ENCODE measurements around the gene RSKR. TPM values are rescaled to one million over a fixed set of nuclear protein-coding genes. Genes with fewer than 3 reads are reported as not detected.

RSKR gene
- total and polyA plus RNA-seq, 9 of the 15 experiments (the other 6 are each of a cell fraction or from before 2014, with no cell fraction given): 1.4 to 42.3 (median 16.2) TPM

GRCh38 chr17:28571361-28572122 is 42.4 kb downstream of the RSKR start, which contains the start of gene PIGS (continued):
- TF ChIP-seq CTCF (IDR thresholded peaks at IDR 0.05 in 2 of 3, conservative IDR thresholded peaks at IDR 0.05 in 1 of 3; ENCODE audit: insufficient read depth in 2 of 3, low read depth in 1 of 3, low read length in 3 of 3) (no peak), FOXK2 (conservative IDR thresholded peaks at IDR 0.05 in 1 of 2, IDR thresholded peaks at IDR 0.05 in 1 of 2; ENCODE audit: low read depth in 2 of 2) (0 out of 4 replicates have a peak, but pooled peaks of 1 of the 2 experiments have one; percentile 29), KLF6 (CRISPR knock-in tag; IDR thresholded peaks at IDR 0.05; ENCODE audit: borderline replicate concordance) (no peak), ZBTB5 (IDR thresholded peaks at IDR 0.05) (no peak), SAFB (IDR thresholded peaks at IDR 0.05; ENCODE audit: borderline replicate concordance, low read depth, low read length) (no peak), SUPT5H (IDR thresholded peaks at IDR 0.05) (peak; percentile 86), ATF2 (CRISPR knock-in tag; IDR thresholded peaks at IDR 0.05) (no peak), TEAD4 (IDR thresholded peaks at IDR 0.05; ENCODE audit: low read length) (no peak), TEAD4 (CRISPR knock-in tag; IDR thresholded peaks at IDR 0.05; ENCODE audit: borderline replicate concordance) (no peak), ZNF318 (IDR thresholded peaks at IDR 0.05; ENCODE audit: borderline replicate concordance in 1 of 2, low read depth in 1 of 2) (no peak), SNAPC5 (CRISPR knock-in tag; IDR thresholded peaks at IDR 0.05) (no peak)

Data from K562 (cell line).